Testis (tissue), 2 donors: ENCODE results near the gene CAMTA1.
"Not testable (repeated sequence)": the region's sequence is repeated elsewhere in the genome, so short reads cannot be mapped to it uniquely, and the experiment has no call there.

Experiments used
- CTCF ChIP-seq, 3 experiments: fragments of 450-650 bp in 2 of 3; fragments of 200-600 bp in 1 of 3; sonication (generic) in 1 of 3; IDR thresholded peaks; one replicate each; pipeline ENCODE4 v1.5.1; 2016 to 2019; ENCODE audit warnings: antibody characterized with exemption in 3 of 3, mild to moderate bottlenecking in 2 of 3, moderate library complexity in 1 of 3
- POLR2A ChIP-seq: fragments of 450-650 bp; IDR thresholded peaks from one replicate; pipeline ENCODE4 v1.6.1; 2017; ENCODE audit warnings: antibody characterized with exemption, mild to moderate bottlenecking, moderate library complexity

- TF ChIP-seq POLR2A; CTCF (IDR thresholded peaks at IDR 0.05): not testable (repeated sequence)
Measured at GRCh38 chr1:6810146-6810734, 25.0 kb downstream of the CAMTA1 start.
